HG03457 (cell line): ENCODE measurements around the gene S1PR4.
"Not testable (repeated sequence)": the region's sequence is repeated elsewhere in the genome, so short reads cannot be mapped to it uniquely, and the experiment has no call there.

Source experiments
- ATAC-seq: cut with Tn5 transposase; IDR thresholded peaks from one replicate; pipeline ENCODE4 v1.9.1; 2021; ENCODE audit warnings: moderate number of reproducible peaks; ENCODE audit not compliant: unreplicated experiment

The S1PR4 gene

DNA sequence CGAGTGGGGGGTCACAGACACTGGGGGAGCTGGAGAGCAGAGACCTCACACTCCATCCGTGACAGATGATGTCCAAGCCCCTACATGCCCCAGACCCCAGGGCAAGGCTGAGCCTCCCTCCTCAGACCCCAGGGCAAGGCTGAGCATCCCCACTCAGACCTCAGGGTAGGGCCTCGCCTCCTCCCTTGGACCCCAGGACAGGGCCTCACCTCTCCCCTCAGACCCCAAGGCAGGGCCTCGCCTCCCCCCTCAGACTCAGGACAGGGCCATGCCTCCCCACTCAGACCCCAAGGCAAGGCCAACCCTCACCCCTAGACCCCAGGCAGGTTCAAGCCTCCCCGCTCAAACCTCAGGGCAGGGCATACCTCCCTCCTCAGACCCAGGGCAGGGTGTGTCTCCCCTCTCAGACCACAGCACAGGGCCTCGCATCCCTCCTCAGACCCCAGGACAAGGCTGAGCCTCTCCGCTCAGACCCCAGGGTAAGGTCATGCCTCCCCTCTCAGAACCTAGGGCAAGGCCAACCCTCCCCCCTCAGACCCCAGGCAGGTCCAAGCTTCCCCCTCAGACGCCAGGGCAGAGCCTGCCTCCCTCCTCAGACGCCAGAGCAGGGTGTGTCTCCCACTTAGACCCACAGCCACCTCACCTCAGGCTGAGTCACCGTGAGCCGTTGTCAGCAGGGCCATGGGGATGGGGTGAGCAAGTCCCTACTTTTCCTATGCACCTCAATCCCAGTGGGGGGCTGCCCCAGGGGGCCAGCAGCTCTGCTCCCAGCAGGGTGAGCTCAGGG, 1.7 kb upstream of the S1PR4 start:
- no peak for ATAC-seq

DNA sequence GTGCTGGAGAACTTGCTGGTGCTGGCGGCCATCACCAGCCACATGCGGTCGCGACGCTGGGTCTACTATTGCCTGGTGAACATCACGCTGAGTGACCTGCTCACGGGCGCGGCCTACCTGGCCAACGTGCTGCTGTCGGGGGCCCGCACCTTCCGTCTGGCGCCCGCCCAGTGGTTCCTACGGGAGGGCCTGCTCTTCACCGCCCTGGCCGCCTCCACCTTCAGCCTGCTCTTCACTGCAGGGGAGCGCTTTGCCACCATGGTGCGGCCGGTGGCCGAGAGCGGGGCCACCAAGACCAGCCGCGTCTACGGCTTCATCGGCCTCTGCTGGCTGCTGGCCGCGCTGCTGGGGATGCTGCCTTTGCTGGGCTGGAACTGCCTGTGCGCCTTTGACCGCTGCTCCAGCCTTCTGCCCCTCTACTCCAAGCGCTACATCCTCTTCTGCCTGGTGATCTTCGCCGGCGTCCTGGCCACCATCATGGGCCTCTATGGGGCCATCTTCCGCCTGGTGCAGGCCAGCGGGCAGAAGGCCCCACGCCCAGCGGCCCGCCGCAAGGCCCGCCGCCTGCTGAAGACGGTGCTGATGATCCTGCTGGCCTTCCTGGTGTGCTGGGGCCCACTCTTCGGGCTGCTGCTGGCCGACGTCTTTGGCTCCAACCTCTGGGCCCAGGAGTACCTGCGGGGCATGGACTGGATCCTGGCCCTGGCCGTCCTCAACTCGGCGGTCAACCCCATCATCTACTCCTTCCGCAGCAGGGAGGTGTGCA, 587 bp downstream of the S1PR4 start:
- ATAC-seq, result no peak

DNA sequence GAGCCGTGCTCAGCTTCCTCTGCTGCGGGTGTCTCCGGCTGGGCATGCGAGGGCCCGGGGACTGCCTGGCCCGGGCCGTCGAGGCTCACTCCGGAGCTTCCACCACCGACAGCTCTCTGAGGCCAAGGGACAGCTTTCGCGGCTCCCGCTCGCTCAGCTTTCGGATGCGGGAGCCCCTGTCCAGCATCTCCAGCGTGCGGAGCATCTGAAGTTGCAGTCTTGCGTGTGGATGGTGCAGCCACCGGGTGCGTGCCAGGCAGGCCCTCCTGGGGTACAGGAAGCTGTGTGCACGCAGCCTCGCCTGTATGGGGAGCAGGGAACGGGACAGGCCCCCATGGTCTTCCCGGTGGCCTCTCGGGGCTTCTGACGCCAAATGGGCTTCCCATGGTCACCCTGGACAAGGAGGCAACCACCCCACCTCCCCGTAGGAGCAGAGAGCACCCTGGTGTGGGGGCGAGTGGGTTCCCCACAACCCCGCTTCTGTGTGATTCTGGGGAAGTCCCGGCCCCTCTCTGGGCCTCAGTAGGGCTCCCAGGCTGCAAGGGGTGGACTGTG, 1.2 kb downstream of the S1PR4 start:
- no peak for ATAC-seq

DNA sequence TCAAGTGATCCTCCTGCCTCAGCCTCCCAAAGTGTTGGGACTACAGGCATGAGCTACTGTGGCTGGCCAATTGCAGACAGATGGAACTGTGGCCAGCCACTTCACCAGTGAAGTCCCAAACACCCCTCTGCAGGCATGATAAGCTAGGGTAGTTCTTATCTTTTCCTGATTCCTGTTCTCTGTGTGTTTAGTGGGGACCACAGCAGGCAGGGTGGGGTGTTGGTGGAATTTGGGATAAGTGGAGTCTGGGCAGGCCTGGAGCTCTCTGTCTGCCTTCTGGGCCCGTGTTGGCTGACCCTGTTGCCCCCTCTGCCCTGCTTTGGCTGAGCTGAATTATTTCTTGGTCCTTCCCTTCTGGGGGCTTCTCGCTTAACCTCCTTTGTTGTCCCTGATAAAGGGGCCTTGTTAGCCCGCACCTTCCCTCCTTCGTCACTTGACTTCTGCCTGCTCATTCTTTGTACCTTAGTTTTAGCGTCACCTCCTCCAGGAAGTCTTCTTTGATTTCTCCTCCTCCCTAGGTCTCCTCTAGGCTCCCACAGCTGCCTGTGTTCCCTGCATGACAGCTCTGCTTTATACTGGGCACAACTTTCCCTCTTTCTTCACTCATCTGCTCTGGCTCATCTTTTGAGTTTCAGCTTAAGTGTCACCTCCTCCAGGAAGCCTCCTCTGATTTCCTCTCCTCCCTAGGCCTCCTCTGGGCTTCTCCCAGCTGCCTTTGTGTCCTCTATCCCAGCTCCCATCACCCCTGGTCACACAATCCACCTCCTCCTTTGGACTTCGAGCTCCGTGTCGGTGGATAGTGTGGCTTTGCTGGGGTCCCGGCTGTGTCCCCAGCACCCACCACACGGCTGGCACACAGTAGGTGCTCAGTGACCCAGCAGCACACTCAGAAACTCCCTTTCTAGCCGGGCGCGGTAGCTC, 5.4 kb downstream of the S1PR4 start:
- ATAC-seq, result no peak

DNA sequence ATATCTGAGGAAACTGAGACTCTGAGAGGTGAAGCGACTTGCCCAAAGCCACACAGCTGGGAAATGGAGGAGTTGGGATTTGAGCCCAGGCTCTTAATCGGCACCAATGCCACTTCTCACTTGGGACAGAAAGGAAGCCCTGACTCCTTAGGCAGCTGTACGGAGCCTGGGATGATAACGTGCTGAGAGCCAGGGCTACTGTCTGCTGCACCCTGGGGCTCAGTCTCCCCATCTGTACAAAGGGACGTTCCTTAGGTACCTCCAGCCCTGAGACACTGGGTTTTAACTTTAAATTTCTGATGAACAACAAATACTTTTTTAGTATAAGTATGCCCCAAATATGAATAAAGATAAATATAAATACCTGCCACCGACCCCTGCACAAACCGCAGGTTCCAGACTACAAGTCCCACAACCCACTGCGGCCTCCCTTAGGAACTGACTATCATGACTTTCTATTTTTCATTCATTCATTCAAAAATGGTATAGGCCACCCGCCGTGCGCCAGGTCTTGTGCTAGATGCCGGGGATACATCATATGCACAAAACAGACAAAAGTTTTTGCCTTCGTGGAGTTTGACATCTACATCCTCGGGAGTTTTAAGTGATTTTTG, 6.4 kb downstream of the S1PR4 start:
- peak; percentile 23 for ATAC-seq

DNA sequence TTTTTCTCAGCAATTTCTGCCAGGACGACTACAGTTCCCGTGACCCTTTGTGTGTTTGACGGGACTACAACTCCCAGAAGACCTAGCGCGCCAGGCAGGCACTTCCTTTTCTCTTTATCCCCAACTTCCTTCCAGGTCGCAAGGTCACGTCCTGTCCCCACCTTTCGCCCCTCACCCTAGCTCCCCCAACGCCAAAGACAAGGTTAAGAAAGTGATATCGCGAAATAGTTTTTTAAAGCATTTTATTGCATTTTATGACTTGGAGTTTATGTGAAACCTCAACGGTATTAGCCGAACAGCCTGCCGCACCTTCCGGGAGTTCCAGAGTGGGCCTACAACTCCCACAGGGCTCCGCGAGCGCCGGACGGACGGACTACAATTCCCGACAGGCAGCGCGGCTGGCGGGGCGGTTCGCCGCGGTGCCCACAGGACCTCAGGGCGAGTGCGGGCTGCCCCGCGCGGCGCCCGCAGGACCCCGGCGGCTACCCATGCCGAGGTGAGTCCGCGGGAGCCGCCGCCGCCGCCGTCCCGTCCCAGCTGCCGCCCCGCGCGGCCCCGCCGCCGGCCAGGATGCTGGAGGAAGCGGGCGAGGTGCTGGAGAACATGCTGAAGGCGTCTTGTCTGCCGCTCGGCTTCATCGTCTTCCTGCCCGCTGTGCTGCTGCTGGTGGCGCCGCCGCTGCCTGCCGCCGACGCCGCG, 7.0 kb downstream of the S1PR4 start, which contains the start of gene NCLN:
NCLN (plus strand) TSS at position 470 of the 699 bp plus-strand sequence; CDS start at position 571, 101 bp downstream.
- ATAC-seq, result peak; percentile 57

DNA sequence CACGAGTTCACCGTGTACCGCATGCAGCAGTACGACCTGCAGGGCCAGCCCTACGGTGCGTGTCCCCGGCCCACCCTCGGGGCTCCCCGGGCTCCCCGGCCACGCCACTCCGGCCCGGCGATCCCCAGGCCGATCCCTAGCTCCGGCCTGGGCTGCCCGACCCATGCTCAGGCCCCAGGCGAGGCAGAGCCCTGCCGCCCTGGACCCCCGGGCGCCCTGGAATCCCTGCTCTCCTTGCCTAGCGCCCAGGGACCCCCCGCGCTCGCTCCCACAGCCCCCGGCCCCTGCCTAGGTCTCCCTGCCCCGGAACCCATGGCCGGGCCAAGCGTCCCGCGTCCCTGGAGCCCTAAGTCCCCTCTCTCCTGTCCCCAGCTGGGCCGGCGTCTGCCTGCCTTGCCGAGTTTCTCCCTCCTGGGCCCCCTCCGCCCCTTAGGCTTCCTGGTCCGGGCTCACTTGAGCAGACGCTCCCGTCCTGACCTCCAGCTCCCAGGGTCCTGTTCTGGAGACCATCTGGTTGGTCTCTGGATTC, 7.7 kb downstream of the S1PR4 start:
- ATAC-seq, result peak; percentile 5

DNA sequence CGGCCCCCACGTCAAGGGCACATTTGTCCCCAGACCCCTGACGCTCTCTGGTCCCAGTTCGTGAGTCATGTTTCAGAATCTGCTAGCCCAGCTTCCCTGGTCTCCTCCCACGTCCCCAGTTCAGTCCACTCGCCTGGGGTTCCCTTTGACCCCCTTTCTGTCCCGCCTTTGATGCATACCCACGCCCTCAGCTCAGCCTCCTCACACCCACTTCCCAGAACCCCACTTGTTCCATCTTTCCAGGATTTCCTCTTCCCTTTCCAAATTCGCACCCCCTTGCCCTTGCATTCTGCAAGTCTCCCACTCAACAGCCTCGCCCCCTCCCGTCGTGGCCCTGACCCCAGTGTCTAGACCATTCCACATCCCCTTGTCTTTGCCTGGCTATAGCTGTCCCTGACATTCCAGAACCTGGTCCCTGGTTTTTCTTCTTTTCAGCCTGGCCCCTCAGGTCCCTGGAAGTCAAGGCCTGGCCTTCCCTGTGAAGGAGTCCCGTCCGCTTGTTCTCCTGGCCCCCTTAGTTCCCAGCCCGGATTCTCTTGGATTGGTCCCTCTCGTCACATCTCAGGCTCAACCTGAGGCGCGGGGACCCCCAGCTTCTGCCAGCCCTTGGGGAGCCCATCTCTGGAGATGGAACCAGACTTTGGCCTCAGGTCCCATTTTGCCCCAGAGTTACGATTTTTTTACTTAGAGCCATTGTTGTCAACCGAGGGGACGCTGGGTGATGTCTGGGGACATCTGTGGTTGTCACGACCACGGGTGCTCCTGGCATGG, 8.5 kb downstream of the S1PR4 start:
- ATAC-seq, result no peak

DNA sequence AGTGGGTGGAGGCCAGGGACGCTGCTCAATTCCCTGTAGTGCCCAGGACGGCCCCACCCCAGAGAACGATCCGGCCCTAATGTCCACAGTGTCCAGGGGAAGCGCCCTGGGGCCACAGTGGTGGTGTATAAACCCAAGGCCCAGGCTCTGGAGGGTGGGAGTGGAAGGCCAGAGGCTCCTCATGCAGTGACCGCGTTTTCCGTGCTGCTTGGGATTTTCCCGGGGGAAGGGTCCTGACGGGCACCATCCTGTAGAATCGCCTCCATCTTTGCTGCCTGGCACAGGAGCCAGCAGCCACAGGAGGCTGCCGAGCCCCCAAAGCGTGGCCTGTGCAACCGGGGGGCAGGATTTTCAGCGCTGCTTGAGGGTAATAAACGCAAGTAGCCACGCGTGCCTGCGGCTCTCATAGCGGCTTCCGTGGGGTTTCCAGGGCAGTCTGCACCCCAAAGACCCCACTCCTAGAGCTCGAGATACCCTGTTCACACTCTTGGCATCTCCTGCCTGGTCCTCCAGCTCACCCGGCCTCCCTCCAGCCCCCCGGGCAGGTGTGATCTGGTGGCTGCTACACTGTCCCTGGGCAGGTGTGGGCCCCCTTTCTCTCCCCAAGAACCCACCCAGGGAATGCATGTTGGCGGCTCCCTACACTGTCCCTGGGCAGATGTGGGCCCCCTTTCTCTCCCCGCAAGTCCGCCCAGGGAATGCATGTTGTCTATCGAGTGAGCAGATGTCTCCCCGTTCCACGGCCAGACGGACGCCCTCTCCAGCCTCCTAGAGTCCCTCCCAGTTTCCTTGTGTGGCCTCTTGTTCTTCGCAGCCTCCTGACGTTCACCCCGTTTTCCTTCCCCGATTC, 9.3 kb downstream of the S1PR4 start:
- no peak for ATAC-seq

DNA sequence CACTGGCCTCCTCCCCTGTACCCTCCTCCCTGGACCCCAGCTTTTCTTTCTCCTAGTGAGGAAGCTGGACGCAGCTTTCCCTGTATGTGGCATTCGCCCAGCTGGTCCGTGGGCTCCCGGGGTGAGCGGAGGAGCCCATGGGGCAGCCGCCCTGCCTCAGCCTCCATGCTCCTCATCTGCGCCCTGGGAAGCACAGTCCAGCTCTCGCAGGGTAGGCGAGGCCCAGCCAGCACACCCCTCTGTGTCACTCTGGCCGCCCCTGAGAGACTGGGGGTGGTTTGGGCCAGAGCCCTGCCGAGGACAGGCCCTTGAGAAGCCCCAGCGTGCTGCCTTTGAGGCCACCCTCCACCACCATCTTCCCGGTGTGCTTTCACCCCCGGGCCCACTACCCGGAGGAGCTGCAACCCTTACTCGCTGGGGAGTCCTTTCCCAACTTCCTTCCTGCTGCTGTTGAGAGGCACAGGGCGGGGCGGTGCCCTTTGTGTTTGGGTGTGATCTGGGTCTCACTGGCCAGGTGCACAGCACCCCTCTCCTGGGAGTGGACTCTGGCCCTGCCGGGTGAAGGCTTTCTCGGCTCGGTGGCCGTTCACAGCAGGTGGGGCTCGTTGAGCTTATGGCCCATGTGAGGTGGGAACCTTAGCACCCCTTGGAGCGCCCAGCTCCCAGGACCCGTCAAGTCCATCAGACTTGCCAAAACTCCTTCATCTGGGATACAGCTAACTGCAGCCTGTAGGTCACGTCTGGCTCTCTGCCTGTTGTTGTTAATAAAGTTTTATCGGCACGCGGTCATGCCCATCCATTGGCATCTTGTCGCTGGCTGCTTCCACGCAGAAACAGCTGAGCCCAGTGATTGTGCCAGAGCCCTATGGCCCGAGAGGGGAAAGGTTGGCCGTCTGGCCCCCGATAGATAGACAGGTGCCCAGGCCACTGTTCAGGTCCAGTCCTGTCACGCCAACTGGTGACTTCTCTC, 10.3 kb downstream of the S1PR4 start:
- no peak for ATAC-seq

DNA sequence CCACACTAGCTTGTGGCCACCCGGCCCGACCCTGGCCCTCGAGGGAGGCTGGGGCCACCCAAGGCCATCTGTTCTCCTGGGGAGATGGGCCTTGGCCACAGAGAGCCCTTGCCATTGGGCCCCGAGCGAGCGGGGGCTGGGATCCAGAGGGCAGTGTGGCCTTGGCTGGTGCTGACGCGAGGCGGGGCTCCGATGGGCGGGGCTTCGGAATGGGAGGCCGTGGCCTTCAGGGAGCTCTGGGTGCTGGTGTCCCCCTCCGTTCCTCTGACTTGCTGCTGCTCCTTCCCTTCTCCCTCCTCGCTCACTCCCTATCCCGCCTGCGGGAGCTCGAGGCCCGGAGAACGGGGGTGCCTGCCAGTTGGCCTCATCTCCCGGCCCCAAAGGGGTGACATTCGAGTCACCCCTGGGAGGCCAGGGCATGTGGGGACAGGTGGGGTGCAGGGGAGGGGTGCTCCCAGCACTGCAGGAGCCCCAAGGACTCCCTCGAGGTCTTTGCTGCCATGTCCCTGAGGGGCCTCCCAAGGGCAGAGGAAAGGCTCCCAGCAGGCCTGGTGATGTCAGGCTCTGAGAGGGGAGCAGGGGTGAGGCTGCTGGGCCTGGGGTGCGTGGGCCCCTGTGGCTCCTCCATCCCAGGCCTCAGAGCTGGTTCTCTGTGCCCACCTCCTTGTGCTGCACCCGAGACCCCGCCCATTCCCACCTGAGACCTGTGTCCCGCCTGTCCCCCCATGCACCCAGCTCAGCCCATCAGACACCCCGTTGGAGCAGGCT, 11.3 kb downstream of the S1PR4 start:
- no peak for ATAC-seq

DNA sequence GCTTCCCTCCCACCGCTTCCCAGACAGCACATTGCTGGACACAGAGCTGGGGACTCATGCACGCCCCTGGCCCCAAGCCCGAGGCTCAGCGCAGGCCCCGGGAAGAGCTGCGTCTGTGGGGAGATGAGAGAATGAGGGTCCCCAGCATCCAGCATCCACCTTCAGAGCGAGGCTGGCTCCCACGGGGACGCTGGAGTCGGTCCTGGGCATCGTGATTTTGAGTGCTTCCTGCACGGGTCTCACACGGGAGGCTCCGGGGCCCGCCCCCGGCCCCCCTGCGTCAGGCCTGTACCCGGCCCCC, 11.9 kb downstream of the S1PR4 start:
- ATAC-seq, result no peak

DNA sequence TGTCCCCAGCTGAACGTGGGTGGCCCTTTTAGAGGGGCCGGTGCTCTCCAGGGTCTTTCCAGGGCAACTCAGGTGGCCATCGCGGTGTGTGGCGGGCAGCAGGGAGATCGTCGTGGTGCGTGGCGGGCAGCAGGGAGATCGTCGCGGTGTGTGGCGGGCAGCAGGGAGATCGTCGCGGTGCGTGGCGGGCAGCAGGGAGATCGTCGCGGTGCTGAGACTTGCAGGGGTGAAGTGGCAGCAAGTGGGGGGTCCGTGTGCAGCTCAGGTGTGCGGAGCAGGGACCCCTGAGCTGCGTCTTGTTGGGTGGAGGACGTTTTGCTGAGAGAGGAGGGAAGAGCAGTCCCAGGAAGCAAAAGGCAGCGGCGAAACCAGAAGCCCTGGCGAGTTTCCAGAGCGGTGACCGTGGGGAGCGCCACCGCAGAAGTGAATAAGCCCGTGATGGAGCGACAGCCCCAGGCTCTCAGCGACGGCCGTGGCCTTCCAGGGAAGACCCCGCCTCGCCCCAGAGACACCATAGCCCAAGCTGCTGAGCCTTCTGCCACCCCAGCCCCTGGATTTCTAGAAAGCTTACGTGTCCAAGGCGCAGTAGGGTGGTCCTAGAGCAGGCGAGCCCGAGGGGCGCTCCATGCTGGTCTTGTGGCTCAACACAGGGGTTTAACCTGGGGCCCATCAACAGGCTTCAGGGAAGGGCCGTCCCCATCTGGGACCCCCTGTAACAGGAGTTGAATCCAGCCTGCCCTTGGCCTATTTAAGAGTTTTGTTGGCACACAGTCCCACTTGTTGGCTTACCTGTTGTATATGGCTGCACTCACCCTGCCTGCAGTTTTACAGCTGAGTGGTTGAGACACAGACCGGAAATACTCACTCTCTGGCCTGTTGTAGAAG, 12.6 kb downstream of the S1PR4 start:
- ATAC-seq, result no peak

DNA sequence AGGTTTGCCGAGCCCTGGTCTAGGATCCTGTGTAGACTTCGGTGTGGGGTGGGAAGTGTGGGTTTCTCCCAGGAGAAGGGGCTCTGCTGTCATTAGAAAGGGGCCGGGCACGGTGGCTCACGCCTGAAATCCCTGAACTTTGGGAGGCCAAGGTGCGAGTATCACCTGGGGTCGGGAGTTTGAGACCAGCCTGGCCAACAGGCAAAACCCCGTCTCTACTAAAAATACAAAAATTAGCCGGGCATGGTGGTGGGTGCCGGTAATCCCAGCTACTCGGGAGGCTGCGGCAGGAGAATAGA, 13.2 kb downstream of the S1PR4 start:
- not testable (repeated sequence) for ATAC-seq

DNA sequence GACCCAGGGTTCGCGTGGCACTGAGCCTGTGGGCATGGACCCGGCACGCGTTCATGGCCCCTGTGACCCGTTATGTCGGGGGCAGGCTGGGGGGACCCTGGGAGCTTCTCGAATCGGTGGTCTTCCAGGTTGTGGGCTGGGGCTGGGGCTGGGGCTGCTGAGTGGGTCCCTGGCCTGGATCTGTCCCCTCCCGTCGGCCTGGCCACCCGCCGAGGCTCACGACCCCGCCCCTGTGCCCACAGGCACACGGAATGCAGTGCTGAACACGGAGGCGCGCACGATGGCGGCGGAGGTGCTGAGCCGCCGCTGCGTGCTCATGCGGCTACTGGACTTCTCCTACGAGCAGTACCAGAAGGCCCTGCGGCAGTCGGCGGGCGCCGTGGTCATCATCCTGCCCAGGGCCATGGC, 13.7 kb downstream of the S1PR4 start:
- ATAC-seq, result no peak
